Mesothelial cell of epicardium (in vitro differentiated cells): ENCODE results near the gene NRAS. TPM values are rescaled to one million over a fixed set of nuclear protein-coding genes. Genes with fewer than 3 reads are reported as not detected.

Experiments
- DNase-seq, 2 experiments: peaks; one replicate each; pipeline ENCODE4 v3.0.0; 2021; ENCODE audit warnings: low spot score in 2 of 2; ENCODE audit not compliant: unreplicated experiment in 2 of 2
- H3K27ac Mint-ChIP-seq: 2 replicates; pipeline ENCODE4 v1.8.0; 2021; ENCODE audit warnings: mixed read lengths
- H3K27me3 Mint-ChIP-seq: 2 replicates; pipeline ENCODE4 v1.8.0; 2021; ENCODE audit warnings: low read depth, mixed read lengths
- H3K36me3 Mint-ChIP-seq: 2 replicates; pipeline ENCODE4 v1.8.0; 2021; ENCODE audit warnings: mixed read lengths
- H3K4me1 Mint-ChIP-seq: 2 replicates; pipeline ENCODE4 v1.8.0; 2021; ENCODE audit warnings: mixed read lengths
- H3K4me3 Mint-ChIP-seq: 2 replicates; pipeline ENCODE4 v1.8.0; 2021; ENCODE audit warnings: mild to moderate bottlenecking, moderate library complexity, mixed read lengths
- H3K9me3 Mint-ChIP-seq: 2 replicates; pipeline ENCODE4 v1.8.0; 2021; ENCODE audit warnings: mixed read lengths
- CTCF ChIP-seq: fragments of 200-600 bp; sonication (generic); IDR thresholded peaks from one replicate; pipeline ENCODE4 v1.5.0; 2021; ENCODE audit warnings: antibody characterized with exemption; ENCODE audit not compliant: unreplicated experiment
- total RNA-seq: library from RNA; stranded (reverse); gene quantifications from 3 replicates; pipeline ENCODE4 v1.2.1, GENCODE V29; 2021

NRAS gene
- total RNA-seq, 1 donor from 2014 or later, result 39.8 TPM

DNA sequence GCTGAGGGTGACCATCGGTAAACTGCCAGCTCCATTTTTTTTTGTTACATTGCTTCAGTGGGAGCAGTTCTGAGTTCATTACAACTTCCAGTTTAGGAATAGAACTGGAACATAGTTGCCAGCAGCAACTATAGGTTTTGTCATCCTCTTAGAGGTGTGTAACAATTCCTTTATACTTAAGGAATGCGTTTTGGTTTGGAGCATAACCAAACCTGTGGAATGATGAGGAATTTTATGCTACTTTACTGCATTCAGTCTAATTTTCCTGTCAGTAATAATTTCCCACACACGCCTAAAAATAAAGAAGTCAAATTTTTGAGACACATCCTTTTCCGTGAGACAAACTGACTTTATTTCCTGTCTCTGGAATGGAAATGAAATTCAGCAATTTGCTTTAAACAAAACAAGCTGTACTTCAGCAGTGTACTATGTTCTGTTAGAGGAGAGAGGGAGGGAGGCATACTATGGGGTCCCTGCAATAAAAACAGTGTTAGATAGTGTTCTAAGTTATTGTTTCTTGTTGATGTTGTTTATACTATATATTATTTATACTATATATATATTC is 16.5 kb downstream of the NRAS start:
- Mint-ChIP-seq H3K36me3 (no peaks in the 10 kb centered on the region), H3K27me3 (peaks cover 21% of the 10 kb centered on the region), H3K4me3 (no peak overlapping the region), H3K9me3 (no peaks in the 10 kb centered on the region), H3K27ac (no peak overlapping the region), H3K4me1 (peaks cover 8% of the 10 kb centered on the region)
- no peak for TF ChIP-seq CTCF
- DNase-seq, result no peak

GRCh38 chr1:114696810-114697209 is 19.8 kb downstream of the NRAS start:
- H3K27ac Mint-ChIP-seq, result no peak overlapping the region
- H3K4me1 Mint-ChIP-seq, result peaks cover 8% of the 10 kb centered on the region
- peaks cover 22% of the 10 kb centered on the region for H3K27me3 Mint-ChIP-seq
- no peak for DNase-seq
- H3K36me3 Mint-ChIP-seq, result no peaks in the 10 kb centered on the region
- no peaks in the 10 kb centered on the region for H3K9me3 Mint-ChIP-seq
- no peak for TF ChIP-seq CTCF
- H3K4me3 Mint-ChIP-seq, result no peak overlapping the region

DNA sequence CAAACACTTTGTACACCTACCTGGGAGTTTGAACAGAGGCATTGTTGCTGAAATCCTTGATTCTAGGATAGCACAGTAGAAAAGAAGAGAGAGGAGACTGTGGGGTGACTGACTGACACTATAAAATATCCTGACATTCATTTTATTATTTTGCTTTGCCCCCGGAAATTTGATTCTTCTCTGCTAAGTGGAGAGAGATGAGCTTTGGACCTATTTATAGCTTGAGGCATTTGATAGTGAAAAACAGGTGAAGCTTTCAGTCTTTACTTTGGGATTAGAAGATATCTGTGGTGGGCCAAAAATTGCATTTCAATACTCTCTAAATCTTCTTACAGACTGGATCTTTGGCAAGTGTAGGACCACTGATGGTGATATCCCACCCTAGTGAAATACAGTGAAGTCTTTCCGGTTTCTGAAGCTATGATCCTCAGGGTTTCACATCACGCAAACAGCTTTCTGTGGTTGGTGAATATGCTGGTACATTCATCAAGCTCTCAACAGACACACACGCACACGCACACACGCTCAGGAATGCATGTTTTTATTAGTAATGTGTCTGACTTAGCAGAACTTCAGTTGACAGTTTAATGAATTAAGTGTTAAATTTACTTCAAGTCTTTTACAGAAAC is 21.0 kb downstream of the NRAS start, which contains the start of gene AMPD1:
TSS of gene AMPD1 (minus strand) at position 117 of the 629 bp plus-strand sequence. CDS start at position 42, 75 bp downstream.
- no peak within 1 kb of the TSS for H3K4me3 Mint-ChIP-seq
- no peak for TF ChIP-seq CTCF
- no peaks in the 10 kb centered on the region for H3K36me3 Mint-ChIP-seq
- DNase-seq, result no peak
- no peaks in the 10 kb centered on the region for H3K9me3 Mint-ChIP-seq
- H3K27ac Mint-ChIP-seq, result no peak within 1 kb of the TSS
- peaks cover 8% of the 10 kb centered on the region for H3K4me1 Mint-ChIP-seq
- peaks cover 23% of the 10 kb centered on the region for H3K27me3 Mint-ChIP-seq

DNA sequence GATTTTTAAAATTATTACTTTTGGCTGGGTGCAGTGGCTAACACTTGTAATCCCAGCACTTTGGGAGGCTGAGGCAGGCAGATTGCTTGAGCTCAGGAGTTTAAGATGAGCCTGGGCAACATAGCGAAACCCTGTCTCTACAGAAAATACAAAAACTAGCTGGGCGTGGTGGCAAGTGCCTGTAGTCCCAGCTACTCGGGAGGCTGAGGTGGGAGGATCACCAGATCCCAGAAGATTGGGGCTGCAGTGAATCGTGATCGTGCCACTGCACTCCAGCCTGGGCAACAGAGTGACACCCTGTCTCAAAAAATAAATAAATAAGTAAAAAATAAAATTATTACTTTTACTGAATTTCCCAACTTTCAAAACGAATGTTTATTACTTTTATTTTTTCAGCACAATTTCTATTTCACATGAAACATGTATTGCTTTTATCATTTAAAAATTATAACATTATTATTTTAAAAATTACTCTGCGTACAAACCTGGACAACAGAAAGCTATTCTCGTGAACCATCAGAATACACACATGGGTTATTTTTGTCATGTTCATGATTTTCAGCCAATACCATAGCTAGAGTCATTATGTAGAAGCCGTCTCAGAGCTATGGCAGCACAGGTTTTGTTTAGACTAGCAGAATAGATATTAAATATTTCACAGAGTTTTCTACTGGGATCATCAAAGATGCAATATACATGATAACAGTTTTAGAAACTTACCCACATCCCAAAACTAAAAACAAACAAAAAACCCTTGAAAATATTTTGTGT is 21.8 kb downstream of the NRAS start:
- Mint-ChIP-seq H3K4me1 (peaks cover 8% of the 10 kb centered on the region), H3K4me3 (no peak overlapping the region), H3K36me3 (no peaks in the 10 kb centered on the region), H3K27me3 (peaks cover 26% of the 10 kb centered on the region), H3K27ac (no peak overlapping the region), H3K9me3 (no peaks in the 10 kb centered on the region)
- no peak for TF ChIP-seq CTCF
- no peak for DNase-seq

DNA sequence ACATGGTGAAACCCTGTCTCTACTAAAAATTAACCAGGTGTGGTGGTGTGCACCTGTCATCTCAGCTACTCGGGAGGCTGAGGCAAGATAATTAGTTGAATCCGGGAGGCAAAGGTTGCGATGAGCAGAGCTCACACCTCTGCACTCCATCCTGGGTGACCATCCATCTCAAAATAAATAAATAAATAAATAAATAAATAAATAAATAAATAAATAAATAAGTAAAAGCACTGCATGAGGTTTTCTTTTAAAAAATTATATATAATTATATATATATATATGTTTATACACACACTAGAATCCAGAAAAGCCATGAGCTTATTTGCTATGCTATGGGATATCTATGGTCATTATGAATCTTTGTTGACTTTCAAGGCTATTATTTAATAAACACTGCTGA is 23.6 kb downstream of the NRAS start:
- Mint-ChIP-seq H3K4me3 (no peak overlapping the region), H3K4me1 (peaks cover 8% of the 10 kb centered on the region), H3K36me3 (no peaks in the 10 kb centered on the region), H3K27ac (no peak overlapping the region), H3K9me3 (no peaks in the 10 kb centered on the region), H3K27me3 (peaks cover 33% of the 10 kb centered on the region)
- TF ChIP-seq CTCF, result no peak
- DNase-seq, result no peak
